Breast epithelium (tissue), 3 donors: ENCODE data around the gene ZNF772.

Experiments
- CTCF ChIP-seq, 3 donors: fragments of 450-650 bp; IDR thresholded peaks; one replicate each; pipeline ENCODE4 v1.5.1; 2016 to 2017; ENCODE audit warnings: antibody characterized with exemption in 3 of 3, mild to moderate bottlenecking in 3 of 3, moderate library complexity in 3 of 3
- POLR2AphosphoS5 ChIP-seq, 3 donors: sonication (generic); formaldehyde crosslinking; IDR thresholded peaks; one replicate each; pipeline ENCODE4 v1.6.1; 2017; ENCODE audit warnings: antibody characterized with exemption in 3 of 3

- TF ChIP-seq CTCF (IDR thresholded peaks at IDR 0.05) (no peak), POLR2AphosphoS5 (IDR thresholded peaks at IDR 0.05) (no peak)
These were observed 56.3 kb downstream of the ZNF772 start for GRCh38 chr19:57421037-57421436.
